Activated naive CD4-positive, alpha-beta T cell treated with Interleukin-2 at 50 U/mL for 16 hours (primary cell): Measurements from ENCODE around the gene TIMP1.
"Not testable (repeated sequence)": the region's sequence is repeated elsewhere in the genome, so short reads cannot be mapped to it uniquely, and the experiment has no call there.

ENCODE experiments used
- DNase-seq: peaks from one replicate; pipeline ENCODE4 v3.0.0-alpha.2; 2020

Gene TIMP1

DNA sequence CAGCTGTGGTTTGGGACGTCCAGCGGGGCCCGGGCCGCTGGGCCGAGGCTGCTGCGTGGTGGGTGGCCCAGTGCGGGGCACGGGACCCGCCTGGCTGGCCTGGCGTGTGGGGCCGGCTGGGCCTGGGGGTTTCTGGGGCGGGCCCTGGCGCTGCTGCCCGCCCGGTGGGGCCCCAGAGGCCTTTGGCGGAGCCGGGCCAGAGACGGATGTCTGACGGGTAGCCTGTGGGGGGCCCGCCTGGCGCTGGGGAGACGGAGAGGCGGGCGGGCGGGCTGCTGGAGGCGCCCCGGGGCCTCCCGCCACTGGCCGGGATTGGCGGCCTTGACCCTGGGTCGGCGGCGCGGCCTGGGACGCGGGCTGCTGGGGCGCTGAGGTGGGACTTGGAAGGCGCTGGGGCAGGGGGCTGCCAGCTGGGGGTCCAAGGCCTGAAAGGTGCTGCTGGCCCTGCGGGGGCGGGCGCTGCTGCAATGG is 8.1 kb upstream of the TIMP1 start:
- no peak for DNase-seq

DNA sequence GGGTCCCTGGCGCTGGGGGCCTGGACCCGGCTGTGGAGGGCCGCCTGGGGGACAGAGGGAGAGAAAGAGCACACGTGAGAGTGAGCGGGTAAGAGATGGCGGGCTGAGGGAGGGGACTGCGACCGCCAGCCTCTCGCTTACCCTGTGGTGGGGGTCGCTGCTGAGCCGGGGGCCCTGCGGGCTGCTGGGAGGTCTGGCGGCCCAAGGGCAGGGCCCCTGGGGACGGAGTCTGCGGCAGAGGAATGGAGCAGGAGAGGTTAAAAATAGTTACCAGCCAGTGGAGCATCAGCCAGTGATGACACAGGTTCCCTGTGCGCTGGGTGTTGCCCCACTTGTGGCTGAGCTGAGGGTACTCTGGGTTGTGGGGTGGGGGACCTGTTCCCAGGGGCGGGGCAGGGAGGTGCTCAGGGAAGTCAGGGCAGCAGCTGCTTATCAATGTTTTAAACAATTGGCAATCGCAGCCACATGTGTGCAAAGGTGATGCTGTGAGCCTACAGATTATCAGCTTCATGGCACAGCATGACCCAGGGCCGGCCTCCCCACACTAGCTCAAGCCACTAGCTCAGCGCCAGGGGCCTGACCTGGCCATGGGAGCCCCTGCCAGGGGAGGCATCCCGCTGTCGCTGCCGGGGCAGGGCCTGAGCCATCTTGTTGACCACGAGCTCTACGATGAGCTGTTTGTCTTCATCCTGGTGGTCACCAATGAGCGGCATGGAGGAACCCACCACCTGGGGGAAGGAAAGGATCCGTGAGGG is 7.5 kb upstream of the TIMP1 start:
- no peak for DNase-seq

DNA sequence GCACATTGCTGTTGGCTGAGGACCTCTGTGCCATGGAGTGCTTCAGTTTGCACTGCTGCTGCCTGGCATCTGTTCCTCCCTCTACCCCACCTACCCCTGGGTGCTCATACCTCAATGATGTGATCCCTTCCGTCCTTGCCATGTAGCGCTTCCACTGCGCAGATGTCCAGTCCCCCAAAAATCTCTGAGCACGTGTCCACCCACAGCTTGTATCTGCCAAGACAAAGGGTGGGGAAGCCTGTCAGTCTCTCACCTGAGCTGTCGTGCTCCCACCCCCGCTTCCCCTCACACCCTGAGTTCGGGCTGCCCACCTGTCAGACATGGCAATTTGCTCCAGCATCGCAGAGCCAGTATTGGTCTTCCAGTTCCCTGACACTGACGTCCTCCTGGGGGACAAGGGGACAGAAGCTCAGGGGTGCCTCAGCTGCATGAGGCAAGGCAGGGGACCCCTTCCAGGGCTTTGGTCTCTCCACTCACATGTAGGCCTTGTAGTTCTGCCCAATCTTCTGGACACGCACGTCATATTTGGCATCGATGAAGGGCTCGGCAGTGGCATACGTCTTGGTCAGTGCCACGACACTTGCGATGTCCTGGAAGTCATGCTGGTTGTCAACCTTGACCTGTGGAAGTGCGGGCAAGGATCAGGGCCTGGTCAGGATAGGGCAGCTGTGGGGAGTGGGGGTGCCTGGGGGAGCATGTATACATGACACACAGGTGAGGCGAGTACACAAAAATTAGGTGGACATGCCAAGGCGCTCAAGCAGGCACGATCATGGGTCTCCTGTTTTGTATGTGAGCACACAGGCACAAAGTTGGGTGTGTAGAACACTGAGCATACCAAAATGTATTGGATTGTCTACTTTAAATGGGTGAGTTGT is 6.0 kb upstream of the TIMP1 start:
- DNase-seq: no peak

- DNase-seq: no peak
Measured at GRCh38 chrX:47577424-47577823, 4.8 kb upstream of the TIMP1 start.

DNA sequence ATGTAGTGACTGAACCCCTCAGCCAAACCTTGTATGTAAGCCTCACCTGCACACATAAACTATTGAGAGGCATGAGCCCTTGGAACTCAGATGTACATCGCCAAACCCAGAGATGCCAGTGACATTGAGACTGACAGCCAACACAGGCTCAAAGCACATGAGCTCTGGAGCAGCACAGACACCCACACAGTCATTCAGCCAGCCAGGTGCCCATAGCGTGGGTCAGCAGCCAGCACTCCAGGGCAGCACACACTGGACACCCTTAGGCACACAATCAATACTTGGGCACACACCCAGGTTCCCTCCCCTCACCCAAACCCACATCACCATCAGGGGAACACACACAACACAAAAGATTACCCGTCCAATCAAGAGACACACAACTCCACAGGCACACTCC is 4.3 kb upstream of the TIMP1 start:
- no peak for DNase-seq

DNA sequence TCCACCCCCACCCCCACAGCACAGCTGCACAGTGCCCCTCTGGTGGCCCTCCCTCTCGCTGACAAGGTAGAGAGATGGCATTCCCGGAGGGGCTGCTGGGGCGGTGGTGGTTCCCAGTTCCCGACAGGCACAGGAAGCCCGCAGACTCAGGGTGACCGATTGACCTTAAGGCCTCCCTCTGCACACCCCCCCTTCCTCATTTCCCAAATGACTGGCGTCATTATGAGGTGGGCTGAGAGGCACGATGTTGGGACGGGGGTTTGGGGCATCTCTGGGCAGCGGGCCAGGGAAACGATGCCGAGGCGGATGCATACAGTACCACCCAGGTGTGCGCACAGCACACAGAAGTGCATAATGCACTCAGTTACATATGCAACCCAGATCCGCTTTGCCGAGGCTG is 3.5 kb upstream of the TIMP1 start:
- no peak for DNase-seq

DNA sequence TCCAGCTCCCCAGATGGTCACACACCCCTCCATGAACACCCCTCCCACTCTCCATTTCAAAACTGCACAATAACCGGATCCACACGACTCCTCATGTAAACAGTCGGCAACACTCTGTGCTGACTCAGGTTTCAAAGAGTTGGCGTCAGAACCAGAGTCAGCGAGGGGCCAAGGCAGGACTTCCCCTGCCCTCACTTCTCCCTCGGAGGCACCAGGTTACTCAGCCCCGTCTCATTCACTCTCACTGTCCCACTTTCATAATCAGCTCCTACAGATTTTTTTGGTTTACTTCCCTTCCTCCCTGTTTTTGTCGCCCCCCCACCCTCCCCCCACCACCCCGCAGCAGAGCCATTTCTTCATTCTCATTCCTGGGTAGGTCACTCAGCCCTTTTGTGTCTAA is 2.7 kb upstream of the TIMP1 start:
- peak; percentile 60 for DNase-seq

DNA sequence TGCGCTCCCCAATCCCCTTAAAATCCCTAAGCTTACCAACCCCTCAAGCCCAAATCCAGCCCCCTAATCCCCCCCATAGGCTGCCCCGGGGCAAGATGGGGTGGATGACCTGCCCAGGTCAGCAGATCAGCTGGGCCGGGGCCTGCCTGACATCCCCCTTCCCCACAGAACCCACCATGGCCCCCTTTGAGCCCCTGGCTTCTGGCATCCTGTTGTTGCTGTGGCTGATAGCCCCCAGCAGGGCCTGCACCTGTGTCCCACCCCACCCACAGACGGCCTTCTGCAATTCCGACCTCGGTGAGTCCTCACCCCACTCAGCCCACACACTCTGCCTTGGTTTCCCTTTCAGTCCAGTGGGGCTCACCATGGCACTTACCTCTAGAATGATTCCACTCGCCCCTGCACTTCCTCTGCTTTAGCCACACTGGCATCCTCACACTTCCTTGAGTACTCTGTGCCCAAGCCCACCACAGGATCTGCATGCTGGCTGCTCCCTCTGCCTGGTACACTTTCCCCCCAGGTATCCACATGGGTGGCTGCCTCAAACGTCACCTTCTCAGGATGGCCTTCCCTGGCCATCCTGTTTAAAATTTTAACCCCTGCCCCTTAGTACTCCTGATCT is 1.1 kb downstream of the TIMP1 start:
- DNase-seq: no peak

GRCh38 chrX:47584714-47585113 is 2.5 kb downstream of the TIMP1 start:
- DNase-seq: no peak

DNA sequence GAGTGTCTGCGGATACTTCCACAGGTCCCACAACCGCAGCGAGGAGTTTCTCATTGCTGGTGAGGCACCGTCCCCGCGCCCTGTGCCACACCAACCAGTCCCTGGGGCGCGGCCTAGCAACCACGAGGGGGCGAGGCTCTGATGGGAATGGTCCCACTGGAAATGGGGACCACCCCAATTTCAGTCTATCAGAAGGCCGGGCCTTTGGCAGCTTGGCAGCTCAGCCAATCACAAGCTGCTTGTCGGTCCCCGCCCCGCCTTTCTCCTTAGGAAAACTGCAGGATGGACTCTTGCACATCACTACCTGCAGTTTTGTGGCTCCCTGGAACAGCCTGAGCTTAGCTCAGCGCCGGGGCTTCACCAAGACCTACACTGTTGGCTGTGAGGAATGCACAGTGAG is 3.0 kb downstream of the TIMP1 start:
- DNase-seq: no peak

- DNase-seq: no peak
Measured at GRCh38 chrX:47586043-47586787, 4.0 kb downstream of the TIMP1 start.

DNA sequence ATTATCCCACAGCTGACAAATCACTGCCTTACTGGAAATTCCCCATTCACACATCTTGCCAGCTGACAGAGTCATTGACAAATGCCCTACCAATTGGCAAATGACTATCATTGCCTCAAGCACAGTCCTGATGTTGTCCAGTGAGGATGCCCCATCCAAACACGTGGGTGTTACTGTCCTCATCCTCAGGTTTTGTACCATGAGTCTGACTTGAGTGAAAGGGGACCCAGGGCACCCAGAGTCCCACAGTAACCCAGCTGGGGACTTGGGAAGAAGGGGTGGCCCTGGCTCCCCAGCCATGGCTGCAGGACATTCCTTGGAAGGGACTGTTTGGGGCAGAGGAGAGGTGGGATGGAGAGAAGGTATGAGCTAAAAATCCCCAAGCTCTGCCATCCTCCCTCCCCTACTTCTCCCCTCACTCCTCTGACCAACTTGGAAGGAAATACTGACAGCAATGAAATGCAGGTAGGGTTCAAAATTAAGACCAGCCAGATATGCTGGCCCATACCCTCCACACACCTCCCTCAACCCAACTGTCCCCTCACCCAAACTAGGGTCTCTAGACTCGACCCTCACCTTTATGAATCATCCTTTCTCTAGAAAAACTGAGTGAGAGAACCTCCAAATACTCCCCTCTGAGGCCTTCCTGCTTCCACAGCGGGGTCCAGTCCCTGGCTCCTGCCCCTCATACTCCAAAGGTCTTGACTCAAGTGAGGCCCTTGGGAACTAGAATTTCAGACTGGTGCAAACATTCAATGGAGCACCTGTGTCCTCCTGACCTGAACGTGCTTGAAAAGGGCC is 5.1 kb downstream of the TIMP1 start:
- no peak for DNase-seq

DNA sequence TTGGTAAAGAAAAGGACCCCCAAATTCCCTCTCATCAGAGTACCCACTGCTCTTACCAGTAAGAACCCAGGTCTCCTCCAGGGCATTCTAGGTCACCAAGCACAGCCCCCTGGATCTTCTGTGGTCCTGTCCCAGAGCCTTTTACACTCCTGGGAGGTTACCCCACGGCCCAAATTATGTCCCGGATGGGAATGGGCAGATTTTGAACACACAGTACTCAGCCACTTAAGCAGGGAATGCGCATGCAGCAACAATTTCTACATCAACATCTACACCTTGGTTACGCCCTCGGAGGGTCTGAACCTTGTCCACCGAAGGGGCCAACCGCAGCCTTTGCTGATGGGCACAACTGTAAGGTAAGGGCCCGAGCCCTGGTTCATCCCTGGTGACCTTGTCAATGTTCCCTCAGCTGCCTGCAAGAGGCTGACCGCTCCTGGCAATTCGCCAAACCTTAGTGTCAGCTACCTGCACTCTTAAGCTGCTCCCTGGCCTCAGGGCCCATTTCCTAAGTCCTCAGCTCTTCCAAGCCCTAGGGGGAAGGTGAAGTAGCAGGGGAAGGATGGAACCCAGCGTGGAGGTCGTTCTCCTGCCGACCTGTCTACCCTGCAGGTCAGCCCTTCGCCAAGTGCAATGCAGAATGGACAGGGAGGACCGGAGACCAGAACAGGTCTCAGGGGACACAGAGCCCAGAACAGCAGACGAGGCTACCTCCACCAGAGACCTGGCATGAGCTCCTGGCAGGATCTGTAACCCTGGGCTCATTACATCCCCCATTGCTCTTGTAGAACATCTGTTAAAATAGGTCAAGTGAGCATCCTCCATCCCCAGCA is 5.9 kb downstream of the TIMP1 start:
- no peak for DNase-seq

- no peak for DNase-seq
Measured at GRCh38 chrX:47590984-47591383, 8.7 kb downstream of the TIMP1 start.

DNA sequence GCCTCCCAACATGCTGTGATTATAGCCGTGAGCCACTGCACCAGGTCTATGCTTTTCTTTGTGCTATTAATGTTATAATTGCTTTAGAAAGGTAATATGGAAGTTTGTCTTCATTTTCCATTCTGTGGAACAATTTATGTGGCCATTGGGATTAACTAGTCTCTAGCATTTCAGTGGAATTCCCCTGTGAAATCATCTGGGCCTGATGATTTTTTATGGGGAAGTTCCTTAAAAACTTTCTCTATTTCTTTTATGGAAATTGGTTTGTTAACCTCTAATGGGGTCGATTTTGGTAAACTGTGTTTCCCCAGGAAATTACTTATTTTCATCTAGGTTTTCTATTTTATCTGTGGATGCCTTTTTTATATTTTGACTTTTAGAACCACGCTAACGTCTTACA is 11.3 kb downstream of the TIMP1 start:
- no peak for DNase-seq

GRCh38 chrX:47595716-47596251 is 13.5 kb downstream of the TIMP1 start:
- no peak for DNase-seq

DNA sequence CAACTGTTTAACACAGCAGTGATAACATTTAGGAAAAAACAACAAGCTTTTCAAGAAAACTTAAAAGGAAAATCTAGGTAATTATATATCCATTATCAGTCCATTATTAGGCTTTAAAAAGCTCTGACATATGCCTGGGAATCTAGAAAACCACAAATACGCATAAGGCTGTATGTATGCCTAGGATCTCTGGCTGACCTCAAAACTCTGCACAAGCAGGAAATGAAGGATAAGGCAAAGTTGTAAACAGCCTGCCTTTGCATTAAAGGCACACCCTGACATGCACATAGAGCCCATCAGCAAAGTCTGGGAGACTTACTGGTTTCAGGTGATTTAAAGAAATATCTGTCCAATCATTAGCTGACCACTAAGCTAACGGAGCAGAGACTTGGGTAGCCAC is 14.0 kb downstream of the TIMP1 start:
- no peak for DNase-seq

DNA sequence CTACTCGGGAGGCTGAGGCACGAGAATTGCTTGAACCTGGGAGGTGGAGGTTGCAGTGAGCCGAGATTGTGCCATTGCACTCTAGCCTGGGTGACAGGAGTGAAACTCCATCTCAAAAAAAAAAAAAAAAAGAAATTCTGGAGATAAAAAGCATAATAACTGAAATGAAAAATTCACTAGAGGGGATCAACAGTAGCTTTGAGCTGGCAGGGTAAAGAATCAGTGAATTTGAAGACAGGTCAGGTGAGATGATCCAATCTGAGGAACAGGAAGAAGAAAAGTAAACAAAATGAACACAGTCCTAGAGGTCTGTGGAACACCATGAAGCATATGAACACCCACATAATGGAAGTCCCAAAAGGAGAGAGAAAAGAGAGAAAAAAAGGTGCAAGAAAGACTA is 15.0 kb downstream of the TIMP1 start:
- no peak for DNase-seq

- DNase-seq: not testable (repeated sequence)
Measured at GRCh38 chrX:47603125-47603524, 20.9 kb downstream of the TIMP1 start.

- no peak for DNase-seq
Measured at GRCh38 chrX:47605024-47605423, 22.8 kb downstream of the TIMP1 start.

- no peak for DNase-seq
Measured at GRCh38 chrX:47607091-47607490, 24.9 kb downstream of the TIMP1 start.
